ENCODE data around the gene TRPT1. TPM values are rescaled to one million over a fixed set of nuclear protein-coding genes. Genes with fewer than 3 reads are reported as not detected.

TRPT1 gene
- total and polyA plus RNA-seq, 5 donors from 2014 or later = 14.6 to 37.0 (median 33.6) TPM

GRCh38 chr11:64229744-64230170, 3.8 kb upstream of the TRPT1 start:
- Mint-ChIP-seq H3K4me1 (peaks cover 0 to 61% (median 35%) of the 10 kb centered on the region in 4 donors), H3K27me3 (no peaks in the 10 kb centered on the region), H3K9me3 (no peaks in the 10 kb centered on the region), H3K36me3 (no peaks in the 10 kb centered on the region), H3K4me3 (peak overlapping the region; percentile 89 to 98 (median 92)), H3K27ac (peak overlapping the region; percentile 87 to 93 (median 91))
- Histone ChIP-seq H3K27me3 (ENCODE audit: control insufficient read depth, insufficient read depth, low read length) (no peaks in the 10 kb centered on the region), H3K4me3 (ENCODE audit: low read depth, low read length) (peak overlapping the region; percentile 42), H3K4me1 (ENCODE audit: control insufficient read depth, insufficient read depth, low read length, poor library complexity, severe bottlenecking) (peaks cover 58% of the 10 kb centered on the region), H3K9me3 (ENCODE audit: control insufficient read depth in 2 of 2, low read length in 2 of 2) (no peaks in the 10 kb centered on the region), H3K36me3 (ENCODE audit: control insufficient read depth, insufficient read depth, low read length) (no peaks in the 10 kb centered on the region), H3K27ac (ENCODE audit: insufficient read depth, low read length, poor library complexity, severe bottlenecking) (peak overlapping the region; percentile 86)
- no peak for ATAC-seq (ENCODE audit: low read depth in 2 of 2)
- DNase-seq = no peak

DNA sequence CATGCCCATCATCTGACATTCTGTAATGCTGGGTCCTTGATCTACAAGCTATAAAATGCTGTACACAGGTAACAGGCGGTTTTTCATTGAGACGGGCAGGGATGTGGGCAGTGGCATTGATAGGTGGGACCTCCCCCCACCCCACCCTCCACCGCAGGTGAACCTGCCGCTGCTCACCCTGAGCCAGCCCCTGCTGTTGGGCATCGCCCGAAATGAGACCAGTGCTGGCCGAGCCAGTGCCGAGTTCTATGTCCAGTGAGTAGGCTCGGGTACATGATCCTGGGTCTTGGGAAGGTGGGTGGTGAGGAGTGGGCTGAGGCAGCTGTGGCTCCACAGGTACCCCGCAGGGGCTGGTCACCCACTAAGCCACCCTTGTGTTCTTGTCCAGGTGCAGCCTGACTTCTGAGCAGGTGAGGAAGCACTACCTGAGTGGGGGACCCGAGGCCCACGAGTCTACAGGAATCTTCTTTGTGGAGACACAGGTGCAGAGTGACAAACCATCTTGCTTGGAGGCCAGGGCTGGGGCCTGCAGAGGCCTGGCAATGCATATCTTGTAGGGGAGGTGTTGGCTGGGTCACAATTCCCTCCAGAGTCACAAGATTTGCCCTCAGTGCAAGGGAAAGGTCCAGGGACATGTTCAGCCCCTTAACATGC, 3.2 kb upstream of the TRPT1 start:
- peak overlapping the region; percentile 86 for H3K27ac ChIP-seq (ENCODE audit: insufficient read depth, low read length, poor library complexity, severe bottlenecking)
- DNase-seq = no peak
- H3K36me3 Mint-ChIP-seq = no peaks in the 10 kb centered on the region
- H3K4me1 Mint-ChIP-seq = peaks cover 0 to 61% (median 36%) of the 10 kb centered on the region in 4 donors
- no peaks in the 10 kb centered on the region for H3K27me3 Mint-ChIP-seq
- H3K4me3 Mint-ChIP-seq = peak overlapping the region; percentile 89 to 98 (median 92)
- no peak overlapping the region for H3K4me3 ChIP-seq (ENCODE audit: low read depth, low read length)
- H3K9me3 ChIP-seq (ENCODE audit: control insufficient read depth in 2 of 2, low read length in 2 of 2) = no peaks in the 10 kb centered on the region
- ATAC-seq (ENCODE audit: low read depth in 2 of 2) = no peak
- H3K36me3 ChIP-seq (ENCODE audit: control insufficient read depth, insufficient read depth, low read length) = no peaks in the 10 kb centered on the region
- H3K27ac Mint-ChIP-seq = peak overlapping the region; percentile 53 to 87 (median 65)
- H3K9me3 Mint-ChIP-seq = no peaks in the 10 kb centered on the region
- H3K27me3 ChIP-seq (ENCODE audit: control insufficient read depth, insufficient read depth, low read length) = no peaks in the 10 kb centered on the region
- peaks cover 60% of the 10 kb centered on the region for H3K4me1 ChIP-seq (ENCODE audit: control insufficient read depth, insufficient read depth, low read length, poor library complexity, severe bottlenecking)

GRCh38 chr11:64227405-64227956, 1.5 kb upstream of the TRPT1 start:
- H3K4me1 Mint-ChIP-seq = peaks cover 0 to 52% (median 32%) of the 10 kb centered on the region in 4 donors
- H3K4me1 ChIP-seq (ENCODE audit: control insufficient read depth, insufficient read depth, low read length, poor library complexity, severe bottlenecking) = peaks cover 54% of the 10 kb centered on the region

DNA sequence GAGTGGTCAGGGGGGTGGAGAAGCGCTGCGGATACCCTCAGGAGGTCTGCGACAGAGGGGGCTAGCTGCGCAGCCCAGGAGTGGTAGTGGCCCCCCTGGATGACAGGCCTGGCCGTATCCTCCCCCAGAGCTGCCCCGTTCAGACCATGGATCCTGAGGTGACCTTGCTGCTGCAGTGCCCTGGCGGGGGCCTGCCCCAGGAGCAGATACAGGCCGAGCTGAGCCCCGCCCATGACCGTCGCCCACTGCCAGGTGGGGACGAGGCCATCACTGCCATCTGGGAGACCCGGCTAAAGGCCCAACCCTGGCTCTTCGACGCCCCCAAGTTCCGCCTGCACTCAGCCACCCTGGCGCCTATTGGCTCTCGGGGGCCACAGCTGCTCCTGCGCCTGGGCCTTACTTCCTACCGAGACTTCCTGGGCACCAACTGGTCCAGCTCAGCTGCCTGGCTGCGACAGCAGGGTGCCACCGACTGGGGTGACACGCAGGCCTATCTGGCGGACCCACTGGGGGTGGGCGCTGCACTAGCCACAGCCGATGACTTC, 593 bp upstream of the TRPT1 start:
- Mint-ChIP-seq H3K36me3 (no peaks in the 10 kb centered on the region), H3K4me3 (peak overlapping the region; percentile 89 to 98 (median 92)), H3K27ac (peak overlapping the region; percentile 83 to 95 (median 87)), H3K27me3 (no peaks in the 10 kb centered on the region), H3K4me1 (peaks cover 0 to 43% (median 28%) of the 10 kb centered on the region in 4 donors), H3K9me3 (no peaks in the 10 kb centered on the region)
- Histone ChIP-seq H3K27me3 (ENCODE audit: control insufficient read depth, insufficient read depth, low read length) (no peaks in the 10 kb centered on the region), H3K4me3 (ENCODE audit: low read depth, low read length) (peak overlapping the region; percentile 62), H3K27ac (ENCODE audit: insufficient read depth, low read length, poor library complexity, severe bottlenecking) (peak overlapping the region; percentile 84), H3K36me3 (ENCODE audit: control insufficient read depth, insufficient read depth, low read length) (peaks cover 13% of the 10 kb centered on the region), H3K4me1 (ENCODE audit: control insufficient read depth, insufficient read depth, low read length, poor library complexity, severe bottlenecking) (peaks cover 51% of the 10 kb centered on the region), H3K9me3 (ENCODE audit: control insufficient read depth in 2 of 2, low read length in 2 of 2) (no peaks in the 10 kb centered on the region)
- peak; percentile 19 to 20 for ATAC-seq (ENCODE audit: low read depth in 2 of 2)
- DNase-seq = peak; percentile 48 to 80 (median 60)

More at GRCh38 chr11:64227405-64227956, 1.5 kb upstream of the TRPT1 start:
- Mint-ChIP-seq H3K27ac (peak overlapping the region; percentile 83 to 95 (median 87)), H3K4me3 (peak overlapping the region; percentile 89 to 98 (median 92)), H3K27me3 (no peaks in the 10 kb centered on the region), H3K36me3 (no peaks in the 10 kb centered on the region), H3K9me3 (no peaks in the 10 kb centered on the region)
- Histone ChIP-seq H3K4me3 (ENCODE audit: low read depth, low read length) (peak overlapping the region; percentile 62), H3K27ac (ENCODE audit: insufficient read depth, low read length, poor library complexity, severe bottlenecking) (peak overlapping the region; percentile 84), H3K27me3 (ENCODE audit: control insufficient read depth, insufficient read depth, low read length) (no peaks in the 10 kb centered on the region), H3K36me3 (ENCODE audit: control insufficient read depth, insufficient read depth, low read length) (peaks cover 13% of the 10 kb centered on the region), H3K9me3 (ENCODE audit: control insufficient read depth in 2 of 2, low read length in 2 of 2) (no peaks in the 10 kb centered on the region)
- ATAC-seq (ENCODE audit: low read depth in 2 of 2) (no peak), DNase-seq (no peak)

- Mint-ChIP-seq H3K4me3 (peak overlapping the region; percentile 89 to 93 (median 92)), H3K4me1 (peaks cover 0 to 37% (median 21%) of the 10 kb centered on the region in 4 donors), H3K27ac (peak overlapping the region; percentile 48 to 80 (median 51)), H3K27me3 (no peaks in the 10 kb centered on the region), H3K36me3 (no peaks in the 10 kb centered on the region), H3K9me3 (no peaks in the 10 kb centered on the region)
- H3K36me3 ChIP-seq (ENCODE audit: control insufficient read depth, insufficient read depth, low read length) = peaks cover 24% of the 10 kb centered on the region
- H3K9me3 ChIP-seq (ENCODE audit: control insufficient read depth in 2 of 2, low read length in 2 of 2) = no peaks in the 10 kb centered on the region
- H3K27ac ChIP-seq (ENCODE audit: insufficient read depth, low read length, poor library complexity, severe bottlenecking) = peak overlapping the region; percentile 84
- no peaks in the 10 kb centered on the region for H3K27me3 ChIP-seq (ENCODE audit: control insufficient read depth, insufficient read depth, low read length)
- no peak for ATAC-seq (ENCODE audit: low read depth in 2 of 2)
- no peak for DNase-seq
- H3K4me1 ChIP-seq (ENCODE audit: control insufficient read depth, insufficient read depth, low read length, poor library complexity, severe bottlenecking) = peaks cover 40% of the 10 kb centered on the region
- peak overlapping the region; percentile 68 for H3K4me3 ChIP-seq (ENCODE audit: low read depth, low read length)
Measured at GRCh38 chr11:64224891-64225607, 937 bp downstream of the TRPT1 start.

- Mint-ChIP-seq H3K27me3 (no peaks in the 10 kb centered on the region), H3K4me3 (peak overlapping the region; percentile 48 to 93 (median 76)), H3K27ac (peak overlapping the region in 2 of 3 donors; percentile 25 to 80), H3K9me3 (no peaks in the 10 kb centered on the region), H3K36me3 (no peaks in the 10 kb centered on the region), H3K4me1 (peaks cover 0 to 29% (median 17%) of the 10 kb centered on the region in 4 donors)
- Histone ChIP-seq H3K9me3 (ENCODE audit: control insufficient read depth in 2 of 2, low read length in 2 of 2) (no peaks in the 10 kb centered on the region), H3K4me1 (ENCODE audit: control insufficient read depth, insufficient read depth, low read length, poor library complexity, severe bottlenecking) (peaks cover 32% of the 10 kb centered on the region), H3K36me3 (ENCODE audit: control insufficient read depth, insufficient read depth, low read length) (peaks cover 30% of the 10 kb centered on the region), H3K27me3 (ENCODE audit: control insufficient read depth, insufficient read depth, low read length) (no peaks in the 10 kb centered on the region), H3K27ac (ENCODE audit: insufficient read depth, low read length, poor library complexity, severe bottlenecking) (no peak overlapping the region), H3K4me3 (ENCODE audit: low read depth, low read length) (no peak overlapping the region)
- no peak for DNase-seq
- no peak for ATAC-seq (ENCODE audit: low read depth in 2 of 2)
Measured at GRCh38 chr11:64224151-64224890, 1.7 kb downstream of the TRPT1 start.

DNA sequence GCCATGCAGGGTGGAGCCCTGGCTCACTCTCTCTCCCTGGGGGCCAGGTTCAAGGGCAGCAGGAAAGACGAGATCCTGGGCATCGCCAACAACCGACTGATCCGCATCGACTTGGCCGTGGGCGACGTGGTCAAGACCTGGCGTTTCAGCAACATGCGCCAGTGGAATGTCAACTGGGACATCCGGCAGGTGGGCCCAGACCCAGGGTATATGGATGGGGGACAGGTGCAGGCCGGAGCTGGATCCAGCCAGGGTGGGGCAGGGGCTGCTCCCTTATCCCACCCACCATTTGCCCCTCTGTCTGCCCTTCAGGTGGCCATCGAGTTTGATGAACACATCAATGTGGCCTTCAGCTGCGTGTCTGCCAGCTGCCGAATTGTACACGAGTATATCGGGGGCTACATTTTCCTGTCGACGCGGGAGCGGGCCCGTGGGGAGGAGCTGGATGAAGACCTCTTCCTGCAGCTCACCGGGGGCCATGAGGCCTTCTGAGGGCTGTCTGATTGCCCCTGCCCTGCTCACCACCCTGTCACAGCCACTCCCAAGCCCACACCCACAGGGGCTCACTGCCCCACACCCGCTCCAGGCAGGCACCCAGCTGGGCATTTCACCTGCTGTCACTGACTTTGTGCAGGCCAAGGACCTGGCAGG, 2.9 kb downstream of the TRPT1 start:
- Histone ChIP-seq H3K36me3 (ENCODE audit: control insufficient read depth, insufficient read depth, low read length) (peaks cover 37% of the 10 kb centered on the region), H3K4me1 (ENCODE audit: control insufficient read depth, insufficient read depth, low read length, poor library complexity, severe bottlenecking) (peaks cover 29% of the 10 kb centered on the region), H3K4me3 (ENCODE audit: low read depth, low read length) (no peak overlapping the region), H3K9me3 (ENCODE audit: control insufficient read depth in 2 of 2, low read length in 2 of 2) (no peaks in the 10 kb centered on the region), H3K27ac (ENCODE audit: insufficient read depth, low read length, poor library complexity, severe bottlenecking) (no peak overlapping the region), H3K27me3 (ENCODE audit: control insufficient read depth, insufficient read depth, low read length) (no peaks in the 10 kb centered on the region)
- DNase-seq (no peak), ATAC-seq (ENCODE audit: low read depth in 2 of 2) (no peak)
- H3K36me3 Mint-ChIP-seq = peaks cover 6% of the 10 kb centered on the region
- H3K27me3 Mint-ChIP-seq = no peaks in the 10 kb centered on the region
- no peak overlapping the region for H3K27ac Mint-ChIP-seq
- H3K9me3 Mint-ChIP-seq = no peaks in the 10 kb centered on the region
- H3K4me3 Mint-ChIP-seq = no peak overlapping the region
- peaks cover 0 to 28% (median 12%) of the 10 kb centered on the region in 4 donors for H3K4me1 Mint-ChIP-seq

Data from CD4-positive, CD25-positive, alpha-beta regulatory T cell (primary cell).